GM18873 (cell line): ENCODE results near the gene C16orf90.
"Not testable (repeated sequence)": the region's sequence is repeated elsewhere in the genome, so short reads cannot be mapped to it uniquely, and the experiment has no call there.

Experiments
- ATAC-seq: cut with Tn5 transposase; IDR thresholded peaks from one replicate; pipeline ENCODE4 v1.9.1; 2021; ENCODE audit warnings: mild to moderate bottlenecking, moderate library complexity, moderate number of reproducible peaks; ENCODE audit not compliant: unreplicated experiment, low FRiP score

Gene C16orf90

DNA sequence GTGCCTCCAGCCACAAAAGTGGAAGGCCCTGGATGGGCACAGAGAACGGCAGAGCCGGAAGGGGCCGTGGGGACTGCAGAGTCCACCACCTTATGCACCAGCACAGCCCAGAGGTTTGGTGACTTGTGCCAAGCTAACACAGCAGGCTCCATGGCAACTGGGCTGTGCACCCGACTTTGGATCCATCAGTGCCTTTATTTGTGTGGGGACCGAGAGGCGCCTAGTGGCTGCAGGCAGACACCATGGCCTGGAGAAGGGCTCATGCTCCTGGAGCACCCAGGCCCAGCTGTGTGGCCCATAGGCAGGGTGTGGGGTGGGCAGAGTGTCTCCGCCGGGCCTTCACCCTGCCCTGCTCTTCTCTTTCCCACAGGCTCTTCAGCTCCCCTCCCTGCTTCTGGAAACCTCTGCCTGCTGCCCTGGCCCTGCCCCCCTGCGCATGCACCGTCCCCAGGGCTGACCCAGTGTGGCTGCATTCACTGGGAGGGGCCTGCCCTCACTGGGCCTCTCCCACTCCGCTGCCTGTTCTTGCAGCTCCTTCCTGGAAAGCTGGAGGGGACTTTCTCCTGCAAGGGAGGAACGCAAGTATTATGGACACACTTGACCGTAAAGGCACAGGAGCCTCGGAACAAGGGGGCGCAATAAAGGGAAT is 10.1 kb downstream of the C16orf90 start:
- no peak for ATAC-seq

GRCh38 chr16:3484318-3485096 is 10.8 kb downstream of the C16orf90 start:
- ATAC-seq, result no peak

GRCh38 chr16:3482659-3483241 is 12.5 kb downstream of the C16orf90 start:
- no peak for ATAC-seq

DNA sequence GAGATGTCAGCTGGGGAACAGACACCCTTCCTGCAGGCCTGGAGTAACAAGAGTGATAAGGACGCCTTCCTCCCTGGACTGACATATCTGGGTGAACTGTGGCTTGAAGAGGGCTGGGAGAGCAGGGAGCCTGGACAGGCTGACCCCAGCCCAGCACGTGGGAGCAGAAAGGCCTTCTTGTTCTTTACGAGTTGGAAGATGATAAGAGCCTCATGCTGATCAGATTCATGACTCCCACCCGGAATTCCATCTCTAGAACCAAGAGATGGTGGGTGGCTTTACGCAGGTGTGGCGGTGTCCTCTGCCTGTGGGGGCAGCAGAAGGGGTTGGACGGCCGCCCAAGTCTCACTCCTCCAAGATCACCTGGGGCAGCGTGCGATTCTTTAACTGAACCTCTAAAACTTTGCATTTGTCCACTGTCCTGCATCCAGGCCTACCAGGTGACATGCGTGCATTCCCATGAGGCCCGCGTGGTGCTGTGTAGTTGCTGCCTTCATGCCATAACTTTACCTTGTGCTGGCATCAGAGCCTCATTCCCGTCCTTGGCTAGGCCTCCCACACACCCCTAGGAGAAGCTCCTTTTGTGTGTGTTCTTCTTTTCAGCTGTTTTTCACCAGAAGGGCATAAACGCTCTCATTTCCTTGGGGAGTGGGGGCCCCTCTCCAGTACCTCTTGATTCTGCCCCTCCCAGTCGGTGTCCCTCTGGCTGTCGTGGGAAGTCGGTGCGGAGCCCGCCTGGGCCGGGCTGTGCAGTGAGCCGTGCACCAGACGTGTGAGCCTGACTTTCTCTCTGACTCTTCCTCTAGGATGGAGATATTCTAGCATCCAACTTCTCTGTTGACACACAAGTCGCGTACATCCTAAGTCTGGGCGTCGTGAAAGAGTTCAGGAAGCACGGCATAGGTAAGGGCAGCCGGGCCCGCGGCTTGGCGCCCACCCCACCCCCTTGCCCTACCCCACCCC is 13.3 kb downstream of the C16orf90 start:
- no peak for ATAC-seq

DNA sequence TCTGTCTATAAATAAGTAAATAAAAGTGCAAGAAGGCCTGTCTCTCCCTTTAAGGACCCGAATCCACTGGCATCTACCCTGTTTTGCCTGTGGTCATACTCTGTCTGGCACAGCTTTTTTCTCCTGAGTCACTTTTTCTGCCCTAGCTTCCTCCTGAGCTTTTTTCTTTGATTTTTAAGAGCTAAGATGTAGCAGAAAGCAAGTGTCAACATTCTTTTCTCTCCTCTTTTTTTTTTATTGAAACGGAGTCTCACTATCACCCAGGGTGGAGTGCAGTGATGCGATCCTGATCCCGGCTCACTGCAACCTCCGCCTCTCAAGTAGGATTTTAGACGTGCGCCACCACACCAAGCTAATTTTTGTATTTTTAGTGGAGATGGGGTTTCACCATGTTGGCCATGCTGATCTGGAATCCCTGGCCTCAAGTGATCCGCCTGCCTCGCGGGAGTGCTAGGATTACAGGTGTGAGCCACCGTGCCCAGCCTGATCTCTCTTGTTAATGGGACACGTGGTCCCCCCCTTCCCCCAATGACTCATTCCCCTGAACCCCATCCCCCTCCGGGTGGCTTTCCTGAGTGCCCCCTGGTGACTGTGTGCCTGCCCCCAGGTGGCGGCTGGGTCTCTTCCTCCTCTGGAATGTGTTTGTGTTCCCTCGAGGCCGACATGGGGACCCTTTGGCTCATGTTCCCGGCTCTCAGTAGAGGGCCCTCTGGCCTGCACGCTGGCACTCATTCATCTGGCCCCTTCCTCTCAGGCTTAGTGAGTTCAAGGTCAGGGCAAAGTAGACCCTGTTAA is 14.2 kb downstream of the C16orf90 start:
- no peak for ATAC-seq

DNA sequence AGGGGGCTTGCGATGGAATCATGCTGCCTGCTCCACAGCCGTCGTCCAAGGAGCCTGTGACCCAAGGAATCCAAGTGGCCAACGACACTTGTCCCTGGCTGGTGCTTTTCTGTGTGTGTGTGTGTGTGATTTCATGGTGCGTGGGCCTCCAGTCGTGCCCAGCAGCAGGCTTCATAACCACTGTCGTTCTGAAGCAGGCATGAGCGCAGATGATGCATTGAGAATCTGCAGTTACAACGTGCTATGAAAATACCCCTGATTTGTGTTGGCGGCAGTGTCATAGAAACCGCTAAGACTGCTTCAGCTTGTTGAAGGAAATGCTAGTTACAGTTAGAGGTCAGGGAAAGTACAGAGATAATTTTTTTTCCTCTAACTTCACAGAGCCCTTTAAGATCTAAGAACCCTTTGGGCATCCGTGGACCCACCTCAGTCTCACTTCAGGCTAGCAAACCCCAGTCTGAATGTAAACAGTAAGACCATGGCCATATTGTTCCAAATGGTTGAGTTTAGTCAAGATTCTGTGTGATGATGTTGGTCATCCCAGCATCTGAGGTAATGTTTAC is 15.6 kb downstream of the C16orf90 start:
- no peak for ATAC-seq

DNA sequence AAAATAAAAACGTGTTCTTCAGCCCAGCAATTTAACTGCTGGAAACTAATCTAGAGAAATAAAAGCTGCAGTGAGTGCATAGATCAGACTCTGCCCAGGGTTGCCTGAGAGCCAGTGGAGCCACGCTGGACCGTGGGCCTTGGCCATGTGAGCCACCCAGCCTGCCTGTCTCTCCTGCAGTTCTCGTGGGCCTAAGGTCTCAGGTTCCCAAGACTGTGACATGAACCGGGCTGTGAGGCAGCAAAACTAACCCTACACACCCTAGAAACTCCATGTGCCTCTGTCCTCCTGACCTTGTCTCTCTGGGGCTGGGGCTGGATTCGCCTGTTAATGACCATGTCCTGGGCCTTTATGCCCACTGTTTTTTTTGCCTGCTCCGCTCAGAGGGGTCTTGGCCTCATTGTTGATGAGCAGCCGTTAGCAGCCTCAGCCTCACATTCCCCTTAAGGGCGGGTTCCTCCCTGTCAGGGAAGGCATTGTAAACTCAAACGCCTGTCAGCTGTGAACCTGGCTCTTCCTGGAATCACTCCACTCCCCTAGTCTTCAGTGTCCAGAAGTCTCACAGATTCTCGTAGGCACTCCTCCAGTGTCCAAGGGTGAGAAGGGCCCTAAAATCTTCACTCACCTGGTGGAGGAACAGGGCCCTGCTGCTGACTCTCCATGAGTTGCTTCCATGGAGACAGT is 16.9 kb downstream of the C16orf90 start:
- no peak for ATAC-seq

GRCh38 chr16:3476409-3476808 is 18.9 kb downstream of the C16orf90 start:
- ATAC-seq, result no peak

DNA sequence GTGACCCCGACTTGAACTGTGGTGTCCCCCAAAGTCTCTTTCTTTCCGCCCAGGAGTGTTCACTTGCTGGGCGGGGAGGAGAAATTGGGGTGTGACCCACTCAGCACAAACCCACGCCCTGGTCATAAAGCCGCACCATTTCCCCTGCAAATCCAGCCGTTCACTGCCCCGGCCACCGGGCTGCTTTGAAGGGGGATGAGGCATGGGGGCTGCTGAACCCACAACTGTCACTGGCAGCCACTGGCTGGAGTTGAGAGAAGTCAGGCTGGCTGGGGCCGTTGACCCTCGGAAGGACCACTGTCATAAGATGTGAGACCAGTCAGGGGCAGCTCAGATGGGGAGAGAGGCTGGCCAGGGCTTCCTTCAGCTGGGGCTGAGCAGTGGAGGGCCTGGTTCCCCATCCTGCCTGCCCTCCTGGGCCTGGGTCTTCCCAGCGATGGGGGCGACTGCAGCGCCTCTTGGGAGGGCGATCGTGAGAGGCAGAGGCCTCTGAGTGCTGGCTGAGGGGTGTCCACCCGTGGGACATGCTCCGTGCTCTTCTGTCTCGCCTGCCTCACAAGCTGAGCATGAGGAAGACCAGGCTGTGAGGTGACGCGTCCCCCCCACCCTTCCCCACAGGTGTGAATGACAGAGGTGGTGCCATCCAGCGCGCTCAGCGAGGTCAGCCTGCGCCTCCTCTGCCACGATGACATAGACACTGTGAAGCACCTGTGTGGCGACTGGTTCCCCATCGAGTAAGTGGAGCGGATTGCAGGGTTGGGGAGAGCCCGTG is 19.5 kb downstream of the C16orf90 start:
- ATAC-seq, result no peak

- ATAC-seq, result not testable (repeated sequence)
Measured at GRCh38 chr16:3474870-3475269, 20.4 kb downstream of the C16orf90 start.

GRCh38 chr16:3474136-3474779 is 21.0 kb downstream of the C16orf90 start:
- ATAC-seq, result no peak

- not testable (repeated sequence) for ATAC-seq
Measured at GRCh38 chr16:3473596-3473943, 21.7 kb downstream of the C16orf90 start.

GRCh38 chr16:3472878-3473595 is 22.3 kb downstream of the C16orf90 start:
- ATAC-seq, result no peak

- ATAC-seq, result no peak
Measured at GRCh38 chr16:3471518-3472176, 23.6 kb downstream of the C16orf90 start.

DNA sequence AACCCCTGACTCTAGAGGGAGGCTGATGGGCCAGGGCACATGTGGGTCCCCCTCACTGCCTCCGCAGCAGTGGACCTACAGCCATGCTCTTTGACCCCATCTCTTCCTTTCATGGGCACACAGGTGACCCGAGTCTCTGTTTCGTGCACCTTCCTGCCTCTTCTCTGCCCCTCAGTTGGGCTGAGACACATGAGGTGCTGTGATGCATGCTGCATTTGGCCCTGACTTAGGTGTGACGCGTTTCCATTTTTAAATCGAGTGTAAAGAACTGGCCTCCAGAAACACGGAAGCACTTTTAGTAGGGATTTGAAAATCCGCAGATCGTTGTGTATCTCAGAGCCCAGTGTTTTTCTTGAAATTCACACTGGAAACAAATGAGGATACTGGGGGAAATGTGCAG is 24.6 kb downstream of the C16orf90 start:
- no peak for ATAC-seq

DNA sequence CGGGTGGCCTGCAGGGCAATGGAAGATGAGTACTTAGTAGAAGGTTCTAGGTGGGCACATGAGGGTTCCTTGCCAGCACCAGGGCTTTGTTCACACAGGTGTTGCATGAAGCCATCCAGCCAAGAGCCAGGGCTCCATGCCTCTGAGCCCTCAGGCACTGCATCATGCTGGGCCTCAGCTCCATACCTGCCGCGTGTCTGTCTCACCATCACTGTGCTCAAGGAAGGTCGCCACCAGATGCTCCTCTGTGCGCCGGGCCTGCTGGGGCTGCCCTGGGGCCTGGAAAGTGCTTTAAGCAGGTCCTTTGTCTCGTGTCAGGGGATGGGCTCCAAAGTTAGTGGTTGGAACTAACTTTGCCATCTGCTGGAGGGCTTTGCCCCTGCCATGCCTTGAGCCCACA is 25.6 kb downstream of the C16orf90 start:
- ATAC-seq, result no peak

DNA sequence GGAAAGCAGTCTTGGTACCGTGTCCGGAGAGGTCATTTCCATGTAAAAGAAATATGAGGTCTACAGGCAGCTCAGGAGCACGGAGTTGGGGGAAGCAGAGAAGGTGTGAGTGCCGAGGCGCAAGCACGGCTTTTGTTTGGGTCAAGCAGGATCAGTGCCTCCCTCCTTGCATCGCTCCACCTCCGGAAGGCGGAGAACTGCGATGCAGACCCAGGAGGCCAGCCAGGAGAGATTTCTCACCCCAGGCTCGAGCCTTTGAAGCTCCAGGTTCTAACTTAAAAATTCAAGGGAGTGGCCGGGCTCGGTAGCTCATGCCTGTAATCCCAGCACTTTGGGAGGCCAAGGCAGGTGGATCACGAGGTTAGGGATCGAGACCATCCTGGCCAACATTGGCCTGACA is 26.8 kb downstream of the C16orf90 start:
- no peak for ATAC-seq
